ENCODE results near the gene GPATCH8. TPM values are rescaled to one million over a fixed set of nuclear protein-coding genes. Genes with fewer than 3 reads are reported as not detected.
"Not testable (repeated sequence)": the region's sequence is repeated elsewhere in the genome, so short reads cannot be mapped to it uniquely, and the experiment has no call there.

GPATCH8 gene
- total RNA-seq, 1 experiment from 2014 or later: 51.5 TPM

DNA sequence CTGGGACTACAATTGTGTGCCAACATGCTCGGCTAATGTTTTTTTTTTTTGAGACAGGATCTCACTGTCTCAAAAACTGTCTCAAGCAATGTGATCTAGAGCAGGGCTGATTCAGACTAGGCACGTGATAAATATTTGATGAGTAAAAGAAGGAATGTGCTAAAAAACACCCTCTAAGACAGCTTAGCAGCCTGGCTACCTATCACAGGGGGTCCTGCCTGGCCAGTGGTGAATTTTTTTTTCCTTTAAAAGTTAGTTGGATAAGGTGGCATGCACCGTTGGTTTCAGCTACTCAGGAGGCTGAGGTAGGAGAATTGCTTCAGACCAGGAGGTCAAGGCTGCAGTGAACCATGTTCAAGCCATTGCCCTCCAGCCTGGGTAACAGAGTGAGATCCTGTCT lies 14.8 kb upstream of the GPATCH8 start:
- no peaks in the 10 kb centered on the region for H3K36me3 Mint-ChIP-seq (ENCODE audit: insufficient read depth in 1 of 3, low read depth in 3 of 3)
- Histone ChIP-seq H4K8ac (replicated peaks; ENCODE audit: insufficient read length, low read depth, low read length) (no peak overlapping the region), H2BK12ac (ENCODE audit: insufficient read length, low read depth, low read length) (no peak overlapping the region), H3K9me3 (ENCODE audit: control insufficient read depth, low read depth, low read length) (no peaks in the 10 kb centered on the region), H2BK15ac (ENCODE audit: low read depth, low read length) (no peak overlapping the region), H3K56ac (ENCODE audit: insufficient read length, low read depth, low read length) (no peak overlapping the region), H3K4me2 (ENCODE audit: insufficient read depth, insufficient read length, low read length) (no peak overlapping the region), H4K5ac (ENCODE audit: insufficient read length, low read depth, low read length) (no peak overlapping the region), H3K4me1 (ENCODE audit: insufficient read depth, low read length) (no peaks in the 10 kb centered on the region), H3K18ac (ENCODE audit: insufficient read length, low read depth, low read length) (no peak overlapping the region), H2BK5ac (ENCODE audit: insufficient read length, low read length) (no peak overlapping the region), H4K20me1 (ENCODE audit: control insufficient read depth, insufficient read depth, insufficient read length) (no peaks in the 10 kb centered on the region), H3K23me2 (ENCODE audit: insufficient read length, low read depth, low read length, poor library complexity, severe bottlenecking) (no peaks in the 10 kb centered on the region), H3T11ph (ENCODE audit: low read length) (no peak overlapping the region), H2AK5ac (ENCODE audit: insufficient read length, low read length) (no peak overlapping the region), H3K27ac (ENCODE audit: insufficient read length, low read depth, low read length) (no peak overlapping the region), H3K23ac (ENCODE audit: insufficient read length, low read depth, low read length) (no peak overlapping the region), H2BK120ac (ENCODE audit: low read depth, low read length, poor library complexity, severe bottlenecking) (no peak overlapping the region), H3K79me2 (ENCODE audit: insufficient read depth, low read length) (no peaks in the 10 kb centered on the region), H3K14ac (ENCODE audit: insufficient read depth, low read length) (no peak overlapping the region), H2AFZ (ENCODE audit: low read length) (no peak overlapping the region), H2BK20ac (ENCODE audit: low read depth, low read length, poor library complexity, severe bottlenecking) (no peak overlapping the region), H3K27me3 (ENCODE audit: insufficient read depth, low read length) (no peaks in the 10 kb centered on the region), H3K9ac (ENCODE audit: extremely low read depth, insufficient read length, low read length) (no peak overlapping the region), H4K91ac (ENCODE audit: insufficient read length, low read depth, low read length) (no peak overlapping the region), H3K79me1 (ENCODE audit: insufficient read depth, low read depth, low read length, poor library complexity, severe bottlenecking) (no peaks in the 10 kb centered on the region), H3K4ac (ENCODE audit: low read depth, low read length) (no peak overlapping the region)
- no peak overlapping the region; a peak in 1 of 5 replicates for H3K4me3 Mint-ChIP-seq
- no CpG with 5 or more reads among the region's 3 CpGs for WGBS (ENCODE audit: extremely low coverage, insufficient read length, low lambda C conversion rate)
- H3K4me1 Mint-ChIP-seq: no peaks in the 10 kb centered on the region
- H3K27me3 Mint-ChIP-seq (ENCODE audit: low read depth): peaks cover 6% of the 10 kb centered on the region
- DNase-seq: no peak
- TF ChIP-seq, protein P1, sequence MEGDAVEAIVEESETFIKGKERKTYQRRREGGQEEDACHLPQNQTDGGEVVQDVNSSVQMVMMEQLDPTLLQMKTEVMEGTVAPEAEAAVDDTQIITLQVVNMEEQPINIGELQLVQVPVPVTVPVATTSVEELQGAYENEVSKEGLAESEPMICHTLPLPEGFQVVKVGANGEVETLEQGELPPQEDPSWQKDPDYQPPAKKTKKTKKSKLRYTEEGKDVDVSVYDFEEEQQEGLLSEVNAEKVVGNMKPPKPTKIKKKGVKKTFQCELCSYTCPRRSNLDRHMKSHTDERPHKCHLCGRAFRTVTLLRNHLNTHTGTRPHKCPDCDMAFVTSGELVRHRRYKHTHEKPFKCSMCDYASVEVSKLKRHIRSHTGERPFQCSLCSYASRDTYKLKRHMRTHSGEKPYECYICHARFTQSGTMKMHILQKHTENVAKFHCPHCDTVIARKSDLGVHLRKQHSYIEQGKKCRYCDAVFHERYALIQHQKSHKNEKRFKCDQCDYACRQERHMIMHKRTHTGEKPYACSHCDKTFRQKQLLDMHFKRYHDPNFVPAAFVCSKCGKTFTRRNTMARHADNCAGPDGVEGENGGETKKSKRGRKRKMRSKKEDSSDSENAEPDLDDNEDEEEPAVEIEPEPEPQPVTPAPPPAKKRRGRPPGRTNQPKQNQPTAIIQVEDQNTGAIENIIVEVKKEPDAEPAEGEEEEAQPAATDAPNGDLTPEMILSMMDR (conservative IDR thresholded peaks at IDR 0.05): no peak
- 0 out of 5 replicates have a peak, but pooled peaks cover 0 to under 1% of the 10 kb centered on the region in 2 experiments for H3K9me3 Mint-ChIP-seq
- no peak overlapping the region; a peak in 1 of 7 replicates for H3K27ac Mint-ChIP-seq

DNA sequence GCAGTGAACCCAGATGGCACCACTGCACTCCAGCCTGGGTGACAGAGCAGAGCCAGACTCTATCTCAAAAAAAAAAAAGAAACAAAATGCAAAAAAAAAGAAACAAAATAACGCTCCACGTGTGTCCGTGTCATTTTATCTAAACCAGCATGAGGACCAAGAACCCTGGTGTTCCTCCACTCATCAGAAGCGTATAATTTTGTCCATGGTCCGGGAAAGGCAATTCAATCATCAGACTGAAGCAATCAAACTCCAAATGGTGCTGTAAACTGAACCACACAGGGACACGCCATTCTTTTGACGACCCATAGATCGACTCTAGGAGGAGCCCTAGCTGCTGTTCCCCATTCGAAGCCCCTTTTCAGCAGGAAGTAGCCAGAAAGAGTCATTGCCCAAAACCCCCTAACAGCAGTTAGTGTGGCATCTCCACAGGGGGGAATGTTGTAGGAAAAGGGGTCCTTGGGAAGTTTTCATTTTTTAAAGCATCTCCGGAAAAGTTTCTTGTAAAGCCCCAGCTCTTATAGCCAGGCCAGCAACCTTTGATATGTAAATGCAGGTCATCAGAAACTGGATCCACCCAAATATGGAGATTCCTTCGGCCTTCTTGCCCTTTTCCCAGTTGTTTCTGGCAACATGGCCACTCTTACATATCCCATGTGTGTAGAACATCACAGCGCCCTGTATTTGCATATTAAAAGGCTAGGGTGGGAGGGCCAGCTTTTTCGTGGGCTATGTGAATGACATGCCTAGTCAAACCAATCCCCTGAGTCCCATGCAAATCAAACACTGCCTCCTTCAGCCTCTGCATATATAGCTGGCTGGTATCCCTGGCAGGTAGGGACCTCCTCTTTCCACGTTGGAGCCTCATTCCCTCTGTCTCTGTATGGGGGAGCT lies 8.3 kb upstream of the GPATCH8 start:
- H2BK12ac ChIP-seq (ENCODE audit: insufficient read length, low read depth, low read length); H3K23me2 ChIP-seq (ENCODE audit: insufficient read length, low read depth, low read length, poor library complexity, severe bottlenecking); H3K79me2 ChIP-seq (ENCODE audit: insufficient read depth, low read length); H3K14ac ChIP-seq (ENCODE audit: insufficient read depth, low read length); H4K91ac ChIP-seq (ENCODE audit: insufficient read length, low read depth, low read length); H2BK120ac ChIP-seq (ENCODE audit: low read depth, low read length, poor library complexity, severe bottlenecking); H3K9me3 ChIP-seq (ENCODE audit: control insufficient read depth, low read depth, low read length); H2BK20ac ChIP-seq (ENCODE audit: low read depth, low read length, poor library complexity, severe bottlenecking); H3K27me3 ChIP-seq (ENCODE audit: insufficient read depth, low read length); H3K9ac ChIP-seq (ENCODE audit: extremely low read depth, insufficient read length, low read length); H3K23ac ChIP-seq (ENCODE audit: insufficient read length, low read depth, low read length); H4K5ac ChIP-seq (ENCODE audit: insufficient read length, low read depth, low read length); H3K27me3 Mint-ChIP-seq (ENCODE audit: low read depth); H2AK5ac ChIP-seq (ENCODE audit: insufficient read length, low read length); H3K4me1 ChIP-seq (ENCODE audit: insufficient read depth, low read length); H4K8ac ChIP-seq (replicated peaks; ENCODE audit: insufficient read length, low read depth, low read length); H3K9me3 Mint-ChIP-seq; H3T11ph ChIP-seq (ENCODE audit: low read length); H3K36me3 Mint-ChIP-seq (ENCODE audit: insufficient read depth in 1 of 3, low read depth in 3 of 3); H4K20me1 ChIP-seq (ENCODE audit: control insufficient read depth, insufficient read depth, insufficient read length); H2BK5ac ChIP-seq (ENCODE audit: insufficient read length, low read length); H2BK15ac ChIP-seq (ENCODE audit: low read depth, low read length); H3K27ac ChIP-seq (ENCODE audit: insufficient read length, low read depth, low read length); H3K56ac ChIP-seq (ENCODE audit: insufficient read length, low read depth, low read length); H3K4ac ChIP-seq (ENCODE audit: low read depth, low read length); H2AFZ ChIP-seq (ENCODE audit: low read length); H3K79me1 ChIP-seq (ENCODE audit: insufficient read depth, low read depth, low read length, poor library complexity, severe bottlenecking): not testable (repeated sequence)
- H3K4me2 ChIP-seq (ENCODE audit: insufficient read depth, insufficient read length, low read length): peak overlapping the region; percentile 28
- Mint-ChIP-seq H3K27ac (peak overlapping the region; percentile 95 to 99 (median 96)), H3K4me3 (peak overlapping the region; percentile 46 to 73), H3K4me1 (peaks cover 12 to 19% of the 10 kb centered on the region in 2 experiments)
- DNase-seq: peak; percentile 98
- H3K18ac ChIP-seq (ENCODE audit: insufficient read length, low read depth, low read length): peak overlapping the region; percentile 45
- no CpG with 5 or more reads among the region's 14 CpGs for WGBS (ENCODE audit: extremely low coverage, insufficient read length, low lambda C conversion rate)
